ENCODE results near the gene ITPRIP. TPM values are rescaled to one million over a fixed set of nuclear protein-coding genes. Genes with fewer than 3 reads are reported as not detected.

Gene ITPRIP
- total RNA-seq, 3 donors from 2014 or later (not counting 1 experiment from before 2014, with no cell fraction given), result 172 to 225 (median 176) TPM

- Histone ChIP-seq H3K27ac (ENCODE audit: low read length) (peak overlapping the region; percentile 70), H3K4me3 (ENCODE audit: low read length) (no peak overlapping the region), H3K4me1 (ENCODE audit: control insufficient read depth, insufficient read depth, low read length) (peaks cover 94% of the 10 kb centered on the region), H3K27me3 (ENCODE audit: control insufficient read depth, insufficient read depth, low read length) (no peaks in the 10 kb centered on the region), H3K9me3 (ENCODE audit: control insufficient read depth, insufficient read depth, low read length) (peaks cover 6% of the 10 kb centered on the region), H3K36me3 (ENCODE audit: control insufficient read depth, insufficient read depth, low read length) (no peaks in the 10 kb centered on the region)
- Mint-ChIP-seq H3K36me3 (no peaks in the 10 kb centered on the region), H3K9me3 (peaks cover 0 to 6% of the 10 kb centered on the region in 2 donors), H3K27ac (peak overlapping the region; percentile 82 to 90), H3K4me3 (peak overlapping the region; percentile 79), H3K27me3 (ENCODE audit: low read depth in 2 of 2) (no peaks in the 10 kb centered on the region), H3K4me1 (peaks cover 90 to 92% of the 10 kb centered on the region in 2 donors)
- DNase-seq (no peak), ATAC-seq (no peak)
- TF ChIP-seq CTCF (IDR thresholded peaks at IDR 0.05), result no peak
- WGBS (ENCODE audit: insufficient coverage), result 79% methylated on average over 4 of the region's 4 CpGs
- intact Hi-C loops (cut with micrococcal nuclease), result no loop called here
Measured at GRCh38 chr10:104304356-104304745, 33.9 kb downstream of the ITPRIP start.

- Histone ChIP-seq H3K27ac (ENCODE audit: low read length) (peak overlapping the region; percentile 70), H3K9me3 (ENCODE audit: control insufficient read depth, insufficient read depth, low read length) (peaks cover 6% of the 10 kb centered on the region), H3K27me3 (ENCODE audit: control insufficient read depth, insufficient read depth, low read length) (no peaks in the 10 kb centered on the region), H3K4me1 (ENCODE audit: control insufficient read depth, insufficient read depth, low read length) (peaks cover 90% of the 10 kb centered on the region), H3K4me3 (ENCODE audit: low read length) (no peak overlapping the region), H3K36me3 (ENCODE audit: control insufficient read depth, insufficient read depth, low read length) (no peaks in the 10 kb centered on the region)
- peak in 1 of 2 donors; percentile 68 for DNase-seq
- no peak for TF ChIP-seq CTCF (IDR thresholded peaks at IDR 0.05)
- peaks cover 0 to 6% of the 10 kb centered on the region in 2 donors for H3K9me3 Mint-ChIP-seq
- no peaks in the 10 kb centered on the region for H3K36me3 Mint-ChIP-seq
- peak overlapping the region; percentile 82 to 90 for H3K27ac Mint-ChIP-seq
- intact Hi-C loops (cut with micrococcal nuclease), result loop anchor here (2.0 kb wide), 1 partner anchor 15 kb away; no protein-coding TSS in a partner anchor
- H3K4me1 Mint-ChIP-seq, result peaks cover 86 to 90% of the 10 kb centered on the region in 2 donors
- 15% methylated on average over 2 of the region's 2 CpGs for WGBS (ENCODE audit: insufficient coverage)
- ATAC-seq, result peak; percentile 65 to 80 (median 76)
- peak overlapping the region; percentile 79 for H3K4me3 Mint-ChIP-seq
- no peaks in the 10 kb centered on the region for H3K27me3 Mint-ChIP-seq (ENCODE audit: low read depth in 2 of 2)
Measured at GRCh38 chr10:104303594-104304355, 34.5 kb downstream of the ITPRIP start.

GRCh38 chr10:104301907-104302690 is 36.2 kb downstream of the ITPRIP start:
- peaks cover 0 to 6% of the 10 kb centered on the region in 2 donors for H3K9me3 Mint-ChIP-seq
- Histone ChIP-seq H3K36me3 (ENCODE audit: control insufficient read depth, insufficient read depth, low read length) (no peaks in the 10 kb centered on the region), H3K9me3 (ENCODE audit: control insufficient read depth, insufficient read depth, low read length) (peaks cover 6% of the 10 kb centered on the region), H3K4me1 (ENCODE audit: control insufficient read depth, insufficient read depth, low read length) (peaks cover 73% of the 10 kb centered on the region), H3K27ac (ENCODE audit: low read length) (no peak overlapping the region), H3K4me3 (ENCODE audit: low read length) (no peak overlapping the region), H3K27me3 (ENCODE audit: control insufficient read depth, insufficient read depth, low read length) (no peaks in the 10 kb centered on the region)
- WGBS (ENCODE audit: insufficient coverage), result 87% methylated on average over 2 of the region's 3 CpGs
- DNase-seq (no peak), ATAC-seq (no peak)
- H3K27ac Mint-ChIP-seq, result peak overlapping the region; percentile 34 to 71
- no peak for TF ChIP-seq CTCF (IDR thresholded peaks at IDR 0.05)
- no peaks in the 10 kb centered on the region for H3K36me3 Mint-ChIP-seq
- peak overlapping the region; percentile 25 for H3K4me3 Mint-ChIP-seq
- no peaks in the 10 kb centered on the region for H3K27me3 Mint-ChIP-seq (ENCODE audit: low read depth in 2 of 2)
- intact Hi-C loops (cut with micrococcal nuclease), result loop anchor here (2.0 kb wide), 1 partner anchor 17 kb away; no protein-coding TSS in a partner anchor
- peaks cover 74 to 76% of the 10 kb centered on the region in 2 donors for H3K4me1 Mint-ChIP-seq

Data from natural killer cell (primary cell).